M059J (cell line): Measurements from ENCODE around the gene UCMA. TPM values are rescaled to one million over a fixed set of nuclear protein-coding genes. Genes with fewer than 3 reads are reported as not detected.

Experiments
- DNase-seq: peaks from one replicate; pipeline ENCODE4 v3.0.0-alpha.2; 2012; ENCODE audit warnings: low read depth
- total RNA-seq: library from RNA; depleted of rRNA; stranded (reverse); fragments of >200 nt; shearing (Covaris generic); gene quantifications from 2 replicates; pipeline ENCODE4 v1.2.3, GENCODE V29; 2014

UCMA gene
- total RNA-seq, 1 experiment from 2014 or later, result not detected

DNA sequence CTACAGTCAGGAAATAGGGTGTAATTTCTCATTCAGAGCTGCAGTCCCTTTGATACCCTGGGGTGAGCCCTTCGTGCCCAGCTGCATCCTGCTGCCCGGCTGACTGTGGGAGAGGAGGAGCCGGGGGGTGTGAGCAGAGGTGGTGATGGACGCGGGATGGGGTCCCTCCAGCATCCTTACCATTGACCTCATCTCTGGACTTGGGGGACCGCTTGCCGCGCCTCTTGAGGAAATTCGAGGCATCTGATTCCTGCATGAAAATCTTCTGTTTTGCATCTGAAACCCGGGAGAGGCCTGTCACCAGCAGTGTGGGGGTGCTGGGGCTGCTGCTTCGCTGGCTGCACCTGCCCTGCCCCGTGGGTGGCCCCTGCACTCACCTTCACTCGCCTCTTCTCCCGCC is 816 bp downstream of the UCMA start:
- DNase-seq, result no peak

DNA sequence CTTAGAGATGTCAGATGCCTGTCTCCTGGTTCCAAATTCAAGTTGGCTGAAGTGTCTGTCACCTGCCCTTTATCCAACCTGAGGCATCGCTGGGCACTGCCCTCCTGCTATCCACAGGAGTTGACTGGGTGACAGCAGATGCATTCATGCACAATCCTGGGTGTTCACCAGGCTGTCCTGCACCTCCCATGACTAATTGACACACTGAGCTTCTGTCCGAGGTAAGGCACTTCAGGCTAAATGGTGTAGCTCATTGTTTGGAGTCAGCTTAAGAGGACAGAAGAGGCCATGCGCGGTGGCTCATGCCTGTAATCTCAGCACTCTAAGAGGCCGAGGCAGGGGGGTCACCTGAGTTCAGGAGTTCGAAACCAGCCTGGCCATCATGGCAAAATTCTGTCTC is 2.4 kb downstream of the UCMA start:
- DNase-seq, result no peak

DNA sequence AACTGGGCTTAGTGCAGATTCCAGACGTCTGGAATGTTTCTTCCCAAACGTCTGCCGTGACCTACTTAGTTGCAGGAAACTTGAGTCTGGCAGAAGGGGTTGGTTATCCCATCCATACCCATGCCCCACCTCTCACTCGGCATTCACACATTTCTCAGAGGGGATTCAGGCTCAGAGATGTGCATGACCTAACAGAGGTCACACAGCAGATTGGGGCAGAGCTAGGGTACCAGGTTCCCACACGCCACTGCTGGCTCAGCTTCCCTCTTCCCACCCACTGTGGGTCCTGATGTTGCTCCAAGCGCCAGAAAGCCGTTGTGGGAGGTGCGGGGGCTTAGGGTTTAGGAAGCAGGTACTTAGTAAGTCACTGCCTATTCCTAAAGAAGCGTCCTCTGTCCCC is 3.0 kb downstream of the UCMA start:
- DNase-seq, result no peak

DNA sequence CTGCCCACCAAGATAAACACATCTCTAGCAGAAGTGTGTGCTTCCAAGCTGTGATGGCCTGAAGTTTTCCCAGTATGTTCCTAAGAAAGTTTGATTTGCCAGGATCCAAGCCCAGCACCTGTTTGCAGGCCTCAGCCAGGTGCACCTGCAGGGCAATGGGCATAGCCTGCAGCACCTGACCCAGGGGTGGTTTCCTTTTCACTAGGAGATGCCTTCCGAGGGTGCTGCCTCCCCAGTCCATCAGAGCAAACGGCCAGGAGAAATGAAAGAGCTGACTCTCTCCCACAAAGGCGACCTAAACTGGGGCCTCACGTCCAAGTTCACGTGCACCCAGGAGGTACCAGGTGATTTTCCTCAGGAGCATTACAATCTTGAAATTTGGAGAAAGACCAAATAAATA is 7.1 kb downstream of the UCMA start:
- DNase-seq, result no peak

DNA sequence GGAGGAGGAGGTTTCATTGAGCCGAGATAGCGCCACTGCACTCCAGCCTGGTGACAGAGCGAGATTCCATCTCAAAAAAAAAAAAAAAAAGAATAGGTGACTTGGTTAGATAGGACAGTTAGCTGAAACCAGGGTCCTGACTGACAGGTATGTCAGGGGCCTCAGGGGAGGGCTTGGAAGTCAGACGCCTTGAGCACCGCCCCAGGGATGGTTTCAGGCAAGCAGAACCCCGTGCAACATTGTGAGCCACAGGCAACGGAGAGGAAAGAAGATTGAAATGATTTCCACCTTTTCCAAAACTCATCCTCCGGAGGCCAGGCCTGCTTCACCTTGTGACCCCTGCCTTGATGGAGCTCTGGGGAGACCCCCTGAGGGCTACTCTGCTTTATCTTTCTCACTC is 8.6 kb downstream of the UCMA start:
- DNase-seq, result no peak

DNA sequence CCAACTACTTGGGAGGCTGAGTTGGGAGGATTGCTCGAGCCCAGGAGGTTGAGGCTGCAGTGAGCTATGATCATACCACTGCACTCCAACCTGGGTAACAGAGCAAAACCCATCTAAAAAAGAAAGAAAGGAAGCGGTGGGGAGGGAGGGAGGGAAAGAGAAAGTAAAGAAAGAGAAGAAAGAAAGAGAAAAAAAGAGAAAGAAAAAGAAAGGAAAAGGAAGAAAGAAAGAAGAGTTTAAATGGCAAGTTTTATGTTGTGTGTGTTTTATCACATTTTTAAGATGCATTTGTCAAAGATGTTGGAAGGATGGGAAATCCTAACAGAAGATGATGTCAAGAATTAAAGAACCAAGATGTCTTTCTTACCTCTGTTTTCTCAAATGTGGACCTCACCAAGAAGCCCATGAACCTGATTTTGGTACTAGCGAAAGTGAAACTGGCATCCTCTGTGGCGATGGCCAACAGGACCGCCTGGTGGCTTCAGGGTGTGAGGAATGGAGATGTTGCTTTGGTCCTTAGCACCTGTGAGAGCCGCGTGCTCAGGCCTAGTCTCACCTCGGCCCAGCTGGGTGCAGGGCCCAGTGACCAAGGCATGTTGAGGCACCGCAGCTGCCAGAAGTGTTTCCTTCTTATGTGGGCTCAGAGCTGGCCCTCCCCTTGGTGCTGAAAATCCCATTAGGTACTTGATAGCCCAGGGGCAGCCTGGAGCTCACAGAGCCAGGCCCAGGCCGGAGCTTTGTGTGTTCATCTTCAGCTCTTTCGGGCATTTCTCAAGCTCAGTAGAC is 9.8 kb downstream of the UCMA start:
- no peak for DNase-seq

DNA sequence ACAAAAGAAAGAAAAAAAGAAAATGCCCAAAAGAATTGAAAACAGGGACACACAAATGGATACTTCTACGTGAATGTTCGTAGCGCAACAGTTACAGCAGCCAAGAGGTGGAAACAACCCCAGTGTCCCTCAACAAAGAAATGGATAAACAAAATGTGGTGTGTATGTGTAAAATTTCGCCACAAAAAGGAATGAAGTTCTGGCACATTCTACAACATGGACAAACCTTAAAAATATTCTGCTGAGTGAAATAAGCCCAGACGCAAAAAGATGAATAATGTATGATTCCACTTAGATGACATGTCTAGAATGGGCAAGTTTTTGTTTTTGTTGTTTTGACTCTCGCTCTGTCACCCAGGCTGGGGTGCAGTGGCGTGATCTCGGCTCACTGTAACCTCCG is 10.9 kb downstream of the UCMA start:
- no peak for DNase-seq

DNA sequence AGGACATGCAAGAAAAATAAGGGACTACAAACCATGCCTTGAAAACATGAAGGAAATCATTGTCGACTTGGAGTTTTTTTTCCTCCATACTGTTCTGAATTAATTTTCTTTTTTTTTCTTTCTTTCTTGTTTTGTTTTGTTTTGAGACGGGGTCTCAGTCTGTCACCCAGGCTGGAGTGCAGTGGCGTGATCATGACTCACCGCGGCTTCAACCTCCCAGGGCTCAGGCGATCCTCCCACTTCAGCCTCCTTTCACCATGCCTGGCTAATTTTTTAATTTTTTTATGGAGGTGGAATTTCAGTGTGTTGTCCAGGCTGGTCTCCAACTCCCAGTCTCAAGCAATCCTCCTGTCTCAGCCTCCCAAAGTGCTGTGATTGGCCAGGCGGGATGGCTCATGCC is 11.6 kb downstream of the UCMA start:
- DNase-seq, result no peak

DNA sequence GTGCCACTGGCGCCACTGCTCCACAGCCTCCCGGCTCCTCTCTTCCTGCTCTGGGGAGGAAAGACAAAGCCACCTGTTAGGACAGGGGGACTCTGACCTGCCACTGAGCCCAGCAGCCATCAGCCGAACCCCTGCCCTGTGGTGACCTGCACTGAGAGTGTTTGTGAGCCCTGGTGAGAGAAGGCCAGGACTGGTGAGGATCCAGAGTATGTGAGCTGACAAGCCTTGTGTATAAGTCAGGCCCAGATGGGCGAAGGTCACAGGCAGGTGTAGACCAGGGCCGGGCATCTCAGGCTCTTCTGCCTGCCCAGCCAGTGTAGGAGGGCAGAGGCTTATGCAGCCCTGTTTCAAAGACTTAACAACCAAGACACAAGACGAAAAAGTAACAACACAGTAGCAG is 12.0 kb downstream of the UCMA start:
- DNase-seq, result no peak

DNA sequence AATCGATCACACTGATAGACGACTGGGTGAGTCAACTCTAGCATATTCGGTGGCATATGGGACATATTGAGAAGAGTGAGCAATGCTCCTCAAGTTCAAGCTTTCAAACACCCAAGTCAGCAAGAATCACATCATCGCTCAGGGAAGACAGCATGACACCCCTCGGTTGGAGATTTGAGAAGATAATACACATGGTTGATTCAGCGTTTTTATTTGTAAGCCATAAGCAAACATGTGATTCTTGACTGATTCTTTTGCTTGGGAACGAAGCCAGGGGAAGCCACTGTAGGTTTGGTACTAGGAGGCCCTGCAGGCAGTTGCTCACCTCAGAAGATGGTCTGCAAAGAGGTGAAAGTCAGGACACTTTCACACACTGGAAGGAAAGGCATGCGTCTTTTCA is 12.6 kb downstream of the UCMA start:
- DNase-seq, result peak; percentile 4

DNA sequence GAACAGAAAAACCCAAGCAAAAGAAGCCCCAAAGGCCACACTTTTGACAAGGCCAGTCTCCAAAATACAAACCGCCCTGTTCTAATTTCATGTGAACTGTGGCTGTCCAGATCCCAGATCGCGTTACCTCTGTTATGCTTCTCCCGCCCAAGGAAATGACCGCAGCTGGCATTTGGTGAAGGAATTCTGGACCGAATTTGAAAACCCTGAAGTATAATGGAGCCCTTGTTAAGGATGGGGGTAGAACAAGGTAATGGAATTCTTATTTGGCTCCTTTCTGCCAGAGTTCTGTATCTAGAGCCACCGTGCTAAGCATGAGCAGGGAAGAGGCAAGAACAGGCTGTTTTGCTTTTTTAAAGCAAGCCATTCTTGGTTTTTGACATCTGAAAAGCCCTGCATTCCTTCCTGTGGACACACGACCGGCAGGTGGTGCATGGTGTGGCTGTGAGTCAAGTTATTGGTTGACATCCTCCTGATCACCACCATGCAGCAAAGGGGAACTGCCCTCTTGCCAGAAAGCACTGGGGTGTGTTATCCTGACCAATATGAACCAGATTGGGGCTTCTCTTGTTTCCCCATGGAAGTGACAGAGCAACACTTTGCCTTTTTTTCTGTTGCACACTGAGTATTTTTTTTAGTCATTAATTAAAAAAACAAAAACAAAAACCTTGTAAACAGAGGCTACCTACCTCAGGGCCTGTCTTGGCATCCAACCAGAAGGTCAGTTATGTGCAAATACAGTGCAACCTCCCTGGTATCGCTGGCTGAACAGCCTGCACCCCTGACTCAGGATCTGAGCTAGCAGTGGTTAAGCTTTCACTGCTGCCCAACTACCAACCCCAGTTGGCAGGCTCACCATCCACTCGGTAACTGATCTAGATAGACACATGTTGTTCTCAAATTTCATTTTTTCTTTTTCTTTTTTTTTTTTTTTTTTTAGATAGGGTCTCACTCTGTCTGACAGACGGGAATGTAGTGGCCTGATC is 14.2 kb downstream of the UCMA start:
- peak; percentile 15 for DNase-seq

DNA sequence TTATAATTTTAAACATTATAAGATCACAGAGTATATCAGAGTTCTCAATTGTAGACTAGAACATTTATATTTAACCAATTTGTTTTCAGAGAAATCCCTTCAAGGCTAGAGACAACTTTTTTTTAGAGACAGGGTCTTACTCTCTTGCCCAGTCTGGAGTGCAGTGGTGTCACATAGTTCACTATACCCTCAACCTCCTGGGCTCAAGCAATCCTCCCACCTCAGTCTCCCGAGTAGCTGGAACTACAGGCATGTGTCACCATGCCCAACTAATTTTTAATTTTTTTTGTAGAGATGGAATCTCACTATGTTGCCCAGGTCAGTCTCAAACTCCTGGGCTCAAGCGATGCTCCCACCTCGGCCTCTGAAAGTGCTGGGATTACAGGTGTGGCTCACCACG is 15.3 kb downstream of the UCMA start:
- no peak for DNase-seq

DNA sequence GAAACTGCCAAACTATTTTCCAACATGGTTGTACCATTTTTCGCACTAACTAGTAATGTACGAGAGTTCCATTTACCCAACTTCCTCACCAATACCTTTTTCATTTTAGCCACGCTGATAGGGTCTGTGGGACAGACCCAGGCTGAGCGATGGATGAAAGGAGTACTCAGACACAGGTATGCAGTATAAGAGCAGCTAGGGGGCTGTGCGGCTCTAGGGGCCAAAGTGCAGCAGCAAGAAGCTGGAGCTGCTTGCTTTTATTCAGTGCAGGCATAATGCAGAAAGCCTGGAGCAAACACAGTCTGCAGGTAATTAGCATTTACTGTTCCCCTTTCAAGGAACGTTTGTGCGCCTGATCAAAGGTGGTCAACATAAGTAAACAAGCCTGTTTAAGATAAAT is 21.0 kb downstream of the UCMA start:
- no peak for DNase-seq

DNA sequence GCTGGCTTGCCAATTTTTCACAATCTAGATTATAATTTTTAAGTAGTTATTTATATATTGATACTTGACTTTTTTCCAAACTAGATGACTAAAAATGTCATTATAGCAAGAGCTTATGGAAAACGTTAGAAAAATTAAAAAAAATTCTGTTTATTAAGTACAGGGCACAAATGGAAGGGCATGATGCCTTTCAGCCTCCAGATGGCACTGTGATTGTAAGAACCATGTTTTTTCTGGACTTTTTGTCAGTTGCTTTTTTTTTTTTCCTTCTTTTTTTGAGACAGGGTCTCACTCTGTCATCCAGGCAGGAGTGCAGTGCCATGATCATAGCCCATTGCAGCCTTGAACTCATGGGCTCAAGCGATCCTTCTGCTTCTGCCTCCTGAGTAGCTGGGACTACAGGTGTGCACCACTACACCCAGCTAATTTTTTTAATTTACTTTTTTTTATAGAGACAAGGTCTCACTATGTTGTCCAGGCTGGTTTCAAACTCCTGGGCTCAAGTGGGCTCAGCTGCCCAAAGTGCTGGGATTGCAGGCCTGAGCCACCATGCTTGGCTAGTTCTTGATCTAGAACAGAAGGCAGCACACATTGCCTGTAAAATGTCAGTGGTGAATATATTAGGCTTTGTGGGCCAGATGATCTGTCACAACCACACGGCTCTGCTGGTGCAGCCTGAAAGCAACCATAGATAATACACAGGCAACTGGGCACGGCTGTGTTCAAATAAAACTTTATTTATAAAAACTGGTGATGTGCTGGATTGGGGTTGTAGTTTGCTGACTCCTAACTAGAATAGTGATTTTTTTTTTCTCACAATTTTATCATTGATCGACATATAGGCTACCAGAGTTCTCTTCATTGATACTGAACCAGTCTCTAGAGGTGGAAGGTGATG is 27.4 kb downstream of the UCMA start:
- no peak for DNase-seq

DNA sequence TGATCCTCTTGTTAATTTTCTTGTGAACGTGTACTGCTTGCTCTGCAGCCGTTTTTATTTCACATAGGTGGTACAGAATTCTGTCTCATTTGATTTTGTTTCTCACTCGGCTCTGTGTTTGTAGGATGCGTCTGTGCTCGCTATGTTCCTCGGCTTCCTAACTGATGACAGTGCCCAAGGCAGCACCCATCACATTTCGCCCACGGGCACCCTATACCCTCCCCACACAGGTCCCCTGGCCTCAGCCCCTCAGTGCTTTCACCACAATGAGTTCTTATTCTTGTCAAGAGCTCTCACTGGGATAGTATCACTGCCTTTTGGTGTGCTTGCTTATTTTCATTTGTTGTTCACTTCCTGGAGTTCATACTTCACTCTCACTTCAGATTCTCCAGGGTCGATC is 28.1 kb downstream of the UCMA start:
- no peak for DNase-seq

DNA sequence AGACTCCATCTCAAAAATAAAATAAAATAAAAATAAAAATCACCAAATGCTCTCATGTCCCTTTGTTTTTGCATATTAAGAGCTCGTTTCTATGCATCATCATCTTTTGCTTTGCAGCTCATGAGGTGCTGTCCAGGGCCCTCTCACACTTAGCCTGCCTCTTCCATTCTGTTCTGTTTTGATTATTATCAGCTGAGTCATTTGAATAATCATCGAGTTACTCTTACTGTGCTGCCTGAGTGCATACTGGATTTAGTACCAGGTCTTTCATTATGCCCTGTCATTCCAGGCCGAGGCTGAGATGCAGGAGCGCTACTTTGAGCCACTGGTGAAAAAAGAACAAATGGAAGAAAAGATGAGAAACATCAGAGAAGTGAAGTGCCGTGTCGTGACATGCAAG is 33.0 kb downstream of the UCMA start:
- DNase-seq, result peak; percentile 26

DNA sequence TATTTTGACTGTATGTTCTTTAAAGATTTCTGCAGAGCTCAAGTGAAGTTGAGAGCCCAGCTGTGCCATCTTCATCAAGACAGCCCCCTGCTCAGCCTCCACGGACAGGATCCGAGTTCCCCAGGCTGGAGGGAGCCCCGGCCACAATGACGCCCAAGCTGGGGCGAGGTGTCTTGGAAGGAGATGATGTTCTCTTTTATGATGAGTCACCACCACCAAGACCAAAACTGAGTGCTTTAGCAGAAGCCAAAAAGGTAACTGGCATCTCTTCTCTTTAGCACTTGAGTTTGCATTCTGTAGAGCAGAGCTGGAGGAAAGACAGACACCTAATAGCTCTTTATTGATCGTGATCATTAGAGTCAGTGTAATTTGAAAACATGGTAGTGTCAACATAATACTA is 39.2 kb downstream of the UCMA start:
- DNase-seq, result no peak

DNA sequence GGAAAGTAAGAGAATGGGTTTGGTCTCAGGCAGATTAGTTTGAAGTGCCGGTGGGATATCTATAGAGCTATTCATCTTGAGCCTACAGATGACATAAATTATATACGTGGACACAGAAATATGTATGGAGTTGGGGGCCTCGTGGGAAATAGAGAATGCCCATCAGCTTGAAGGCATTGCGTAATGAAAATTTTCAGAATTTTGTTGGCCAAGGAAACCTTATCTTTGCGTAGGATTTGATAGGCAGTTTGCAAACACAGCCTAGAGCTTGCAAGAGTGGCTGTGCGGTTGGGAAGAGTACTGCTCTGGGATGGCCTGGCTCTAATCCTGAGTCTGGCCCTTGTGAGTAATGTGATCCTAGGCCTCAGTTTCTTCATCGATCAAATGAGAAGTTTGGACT is 40.5 kb downstream of the UCMA start:
- DNase-seq, result no peak

DNA sequence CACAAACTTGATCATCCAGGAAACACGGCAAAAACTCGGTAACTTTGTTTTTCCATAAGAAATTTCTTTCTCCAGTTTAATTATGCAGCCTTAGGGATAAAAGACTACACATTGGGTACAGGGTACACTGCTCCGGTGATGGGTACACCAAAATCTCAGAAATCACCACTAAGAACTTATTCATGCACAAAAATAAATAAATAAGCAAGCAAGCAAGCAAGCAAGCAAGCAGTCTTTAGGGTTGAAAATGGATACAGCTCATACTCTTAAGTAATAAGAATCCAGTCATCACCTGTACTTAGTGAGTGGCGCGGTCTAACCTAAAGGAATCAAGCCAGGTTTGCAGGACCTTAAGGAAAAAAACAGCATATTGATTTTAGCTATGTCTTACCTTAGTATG is 42.8 kb downstream of the UCMA start:
- DNase-seq, result no peak

DNA sequence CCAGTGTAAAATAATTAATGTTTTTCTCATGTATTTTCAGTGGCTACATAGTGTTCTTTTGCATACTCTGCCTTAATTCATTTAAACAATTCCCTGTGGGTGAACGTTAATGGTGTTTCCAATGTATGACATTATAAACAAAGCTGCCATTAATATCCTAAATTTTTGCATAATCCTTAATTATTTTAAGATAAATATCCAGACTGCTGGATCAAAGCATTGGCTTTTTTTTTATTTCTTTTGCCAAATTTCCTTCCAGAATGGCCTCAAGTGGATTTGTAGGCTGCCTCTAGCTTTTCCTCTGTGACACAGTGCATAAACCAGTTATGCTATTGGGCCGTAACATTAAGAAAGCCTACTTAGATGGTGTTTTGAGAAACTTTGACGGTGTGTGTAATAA is 43.4 kb downstream of the UCMA start:
- no peak for DNase-seq

DNA sequence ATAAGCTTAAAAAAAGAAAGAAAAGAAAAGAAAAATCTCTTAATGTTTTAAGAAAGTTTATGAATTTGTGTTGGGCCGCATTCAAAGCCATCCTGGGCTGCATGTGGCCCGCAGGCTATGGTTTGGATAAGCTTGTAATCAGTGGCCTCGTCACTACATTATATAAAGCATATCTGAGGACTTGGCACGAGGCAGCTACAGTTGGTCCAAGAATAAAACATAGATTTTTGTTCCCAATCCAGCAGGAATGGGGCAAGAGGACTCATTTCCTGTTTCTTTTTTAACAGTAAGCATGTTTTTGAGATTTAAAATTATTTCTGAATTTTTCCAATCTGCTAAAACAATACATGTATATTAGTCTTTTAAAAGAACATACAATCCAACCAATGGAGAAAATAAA is 44.2 kb downstream of the UCMA start:
- DNase-seq, result no peak

DNA sequence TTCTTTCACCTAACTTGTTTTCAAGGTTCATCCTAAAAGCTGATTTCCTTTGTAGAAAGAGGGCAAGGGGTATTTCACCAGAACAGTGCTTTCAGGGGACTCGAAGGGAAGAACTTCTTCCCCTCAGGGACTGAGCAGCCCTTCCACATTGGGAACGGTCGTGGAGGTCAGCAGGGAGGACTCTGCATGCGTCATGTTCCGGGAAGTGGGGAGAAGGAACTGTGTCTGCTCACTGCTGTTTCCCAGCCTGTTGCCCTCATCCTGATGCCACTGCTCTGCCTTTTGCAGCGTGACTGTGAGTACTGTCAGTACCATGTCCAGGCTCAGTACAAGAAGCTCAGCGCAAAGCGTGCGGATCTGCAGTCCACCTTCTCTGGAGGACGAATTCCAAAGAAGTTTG is 45.6 kb downstream of the UCMA start:
- DNase-seq, result no peak
